Stomach (tissue), 9 donors: ENCODE results near the gene HNRNPUL1. TPM values are rescaled to one million over a fixed set of nuclear protein-coding genes. Genes with fewer than 3 reads are reported as not detected.

Source experiments
- DNase-seq, 2 donors: peaks; one replicate each; pipeline versions ENCODE4 v3.0.0 to v3.0.0-alpha.2; 2013 to 2019
- H3K27ac ChIP-seq, 5 donors: fragments of 200-600 bp in 4 of 5; sonication (generic) in 4 of 5; one replicate each; pipeline ENCODE4 v1.5.1; 2013 to 2019; ENCODE audit warnings: mild to moderate bottlenecking in 1 of 5, moderate library complexity in 1 of 5
- H3K27me3 ChIP-seq, 3 donors: fragments of 200-600 bp; sonication (generic); one replicate each; pipeline ENCODE4 v1.5.1; 2017 to 2019; ENCODE audit warnings: mixed run types in 1 of 3
- H3K36me3 ChIP-seq, 4 donors: fragments of 200-600 bp; sonication (generic); 1 replicate in 3 of 4; 2 replicates in 1 of 4; pipeline ENCODE4 v1.5.1; 2016 to 2019
- H3K4me1 ChIP-seq, 4 donors: fragments of 200-600 bp; sonication (generic); one replicate each; pipeline ENCODE4 v1.5.1; 2016 to 2019
- H3K4me3 ChIP-seq, 4 donors: fragments of 200-600 bp; sonication (generic) in 3 of 4; one replicate each; pipeline ENCODE4 v1.5.1; 2016 to 2019; ENCODE audit warnings: mild to moderate bottlenecking in 1 of 4
- H3K9me3 ChIP-seq, 4 donors: fragments of 200-600 bp; sonication (generic); one replicate each; pipeline ENCODE4 v1.5.1; 2016 to 2019
- CTCF ChIP-seq, 7 experiments: fragments of 450-650 bp in 4 of 7; fragments of 200-600 bp in 3 of 7; sonication (generic) in 3 of 7; IDR thresholded peaks; one replicate each; pipeline ENCODE4 v1.5.1; 2016 to 2019; ENCODE audit warnings: antibody characterized with exemption in 7 of 7, control low read depth in 2 of 7, mild to moderate bottlenecking in 1 of 7
- EP300 ChIP-seq: sonication (generic); formaldehyde crosslinking; IDR thresholded peaks from one replicate; pipeline ENCODE4 v1.6.1; 2017; ENCODE audit warnings: antibody characterized with exemption
- POLR2A ChIP-seq, 4 donors: fragments of 450-650 bp; IDR thresholded peaks; one replicate each; pipeline ENCODE4 v1.6.1; 2016; ENCODE audit warnings: antibody characterized with exemption in 4 of 4, control low read depth in 2 of 4, mild to moderate bottlenecking in 1 of 4, moderate library complexity in 1 of 4
- POLR2AphosphoS5 ChIP-seq, 3 donors: sonication (generic); formaldehyde crosslinking; IDR thresholded peaks; one replicate each; pipeline ENCODE4 v1.6.1; 2016; ENCODE audit warnings: antibody characterized with exemption in 3 of 3
- WGBS, 5 donors: extraction: QIAGEN DNeasy Blood & Tissue Kit in 3 of 5; methylation state at CpG; one replicate each; pipeline versions ENCODE4 v1.1.5 to v1.1.7; 2013 to 2018; 5-methylcytosine and 5-hydroxymethylcytosine counted together
- intact Hi-C: fragments of 100-400 bp; cut with DNase I; formaldehyde crosslinking; loops from one replicate; pipeline ENCODE4 v1.15.1; 2023; ENCODE audit warnings: low total_unique reads
- polyA plus RNA-seq, 3 donors: library from polyadenylated mRNA; stranded (reverse); fragments of 200-250 nt; gene quantifications; one replicate each; pipeline ENCODE4 v1.2.3, GENCODE V29; 2013
- small RNA-seq, 4 donors: library from RNA; depleted of rRNA; stranded (forward); fragments of <200 nt; gene quantifications; one replicate each; pipeline ENCODE3, GENCODE V24; 2016
- total RNA-seq, 5 donors: library from RNA; depleted of rRNA; stranded (reverse); fragments of >200 nt; gene quantifications; one replicate each; pipeline versions ENCODE4 v1.1.0 to v1.2.3, GENCODE V29; 2014 to 2016
- donor health status: healthy with polysubstance abuse.
- donor health status: Bipolar disorder and iron deficiency.
- donor health status: healthy.

Gene HNRNPUL1
- total and polyA plus RNA-seq, 8 donors, result 47.8 to 319 (median 91.8) TPM

GRCh38 chr19:41356984-41357739 lies 93.0 kb downstream of the HNRNPUL1 start:
- H3K27ac ChIP-seq, result peak overlapping the region in 1 of 5 donors; percentile 22

More at GRCh38 chr19:41356984-41357739, 93.0 kb downstream of the HNRNPUL1 start:
- peaks cover 0 to 16% (median 13%) of the 10 kb centered on the region in 3 donors for H3K27me3 ChIP-seq
- TF ChIP-seq POLR2A (IDR thresholded peaks at IDR 0.05) (no peak), CTCF (IDR thresholded peaks at IDR 0.05) (no peak), POLR2AphosphoS5 (IDR thresholded peaks at IDR 0.05) (no peak), EP300 (no peak)
- DNase-seq, result no peak
- H3K9me3 ChIP-seq, result no peaks in the 10 kb centered on the region
- intact Hi-C loops, result no loop called here
- no peaks in the 10 kb centered on the region for H3K36me3 ChIP-seq
- peaks cover 10 to 54% (median 26%) of the 10 kb centered on the region in 4 donors for H3K4me1 ChIP-seq
- no peak overlapping the region for H3K4me3 ChIP-seq
- 82 to 86% (median 86%) methylated on average over 11 of the region's 11 CpGs for WGBS, 5 donors

Small RNAs within 50 kb of the gene (small RNA-seq; reads per million reads assigned to genes)
- 0 reads per million in 4 donors for gene RN7SL34P

Other genes with a start within 250 kb of the HNRNPUL1 start
- not detected for gene CYP2A13, start 175.9 kb upstream of the HNRNPUL1 start, total RNA-seq
- not detected for gene CYP2A13, start 175.9 kb upstream of the HNRNPUL1 start, polyA plus RNA-seq
- gene CYP2F1, start 149.9 kb upstream of the HNRNPUL1 start, total RNA-seq, result not detected
- under 1 TPM in 1 of 3 donors, not detected in 2; 0.30 TPM for gene CYP2F1, start 149.9 kb upstream of the HNRNPUL1 start, polyA plus RNA-seq
- gene CYP2S1, start 71.2 kb upstream of the HNRNPUL1 start, total RNA-seq, result 10 to 100 TPM; 13.4 to 85.3 (median 39.7) TPM
- 10 to 100 TPM in 2 of 3 donors, 1 to 10 TPM in 1; 7.9 to 19.9 (median 15.5) TPM for gene CYP2S1, start 71.2 kb upstream of the HNRNPUL1 start, polyA plus RNA-seq
- 10 to 100 TPM; 14.8 to 48.7 (median 38.9) TPM for gene AXL, start 45.1 kb upstream of the HNRNPUL1 start, total RNA-seq
- 1 to 10 TPM; 6.1 to 8.4 (median 7.0) TPM for gene AXL, start 45.1 kb upstream of the HNRNPUL1 start, polyA plus RNA-seq
- 10 to 100 TPM in 3 of 5 donors, 1 to 10 TPM in 2; 2.2 to 62.6 (median 19.7) TPM for gene CCDC97, start 45.8 kb downstream of the HNRNPUL1 start, total RNA-seq
- gene CCDC97, start 45.8 kb downstream of the HNRNPUL1 start, polyA plus RNA-seq, result 10 to 100 TPM in 2 of 3 donors, 1 to 10 TPM in 1; 9.8 to 13.7 (median 13.0) TPM
- 10 to 100 TPM in 3 of 5 donors, 1 to 10 TPM in 2; 1.3 to 54.3 (median 13.6) TPM for gene TGFB1, start 89.5 kb downstream of the HNRNPUL1 start, total RNA-seq
- 10 to 100 TPM; 10.2 to 15.6 (median 15.4) TPM for gene TGFB1, start 89.5 kb downstream of the HNRNPUL1 start, polyA plus RNA-seq
- gene B9D2, start 99.8 kb downstream of the HNRNPUL1 start, total RNA-seq, result 10 to 100 TPM in 1 of 5 donors, 1 to 10 TPM in 2, under 1 TPM in 1, not detected in 1; 0.58 to 20.3 (median 5.3) TPM
- 10 to 100 TPM in 2 of 3 donors, 1 to 10 TPM in 1; 9.2 to 17.4 (median 10.7) TPM for gene B9D2, start 99.8 kb downstream of the HNRNPUL1 start, polyA plus RNA-seq
- 10 to 100 TPM in 2 of 5 donors, 1 to 10 TPM in 3; 2.3 to 76.3 (median 8.2) TPM for gene TMEM91, start 112.2 kb downstream of the HNRNPUL1 start, total RNA-seq
- gene TMEM91, start 112.2 kb downstream of the HNRNPUL1 start, polyA plus RNA-seq, result 10 to 100 TPM; 14.8 to 33.9 (median 22.4) TPM
- 100 to 1,000 TPM in 1 of 5 donors, 10 to 100 TPM in 3, 1 to 10 TPM in 1; 4.8 to 131 (median 18.7) TPM for gene EXOSC5, start 133.0 kb downstream of the HNRNPUL1 start, total RNA-seq
- 10 to 100 TPM; 21.8 to 48.0 (median 26.0) TPM for gene EXOSC5, start 133.0 kb downstream of the HNRNPUL1 start, polyA plus RNA-seq
- gene BCKDHA, start 133.4 kb downstream of the HNRNPUL1 start, total RNA-seq, result 10 to 100 TPM in 4 of 5 donors, 1 to 10 TPM in 1; 1.8 to 55.4 (median 23.0) TPM
- gene BCKDHA, start 133.4 kb downstream of the HNRNPUL1 start, polyA plus RNA-seq, result 10 to 100 TPM; 48.7 to 80.6 (median 50.9) TPM
- gene B3GNT8, start 163.0 kb downstream of the HNRNPUL1 start, total RNA-seq, result 100 to 1,000 TPM in 1 of 5 donors, 1 to 10 TPM in 1, under 1 TPM in 1, not detected in 2; 0.92 to 158 (median 1.7) TPM
- 1 to 10 TPM; 4.6 to 9.9 (median 6.1) TPM for gene B3GNT8, start 163.0 kb downstream of the HNRNPUL1 start, polyA plus RNA-seq
- gene DMAC2, start 175.5 kb downstream of the HNRNPUL1 start, total RNA-seq, result 10 to 100 TPM in 4 of 5 donors, 1 to 10 TPM in 1; 8.2 to 50.0 (median 36.4) TPM
- gene DMAC2, start 175.5 kb downstream of the HNRNPUL1 start, polyA plus RNA-seq, result 10 to 100 TPM; 44.1 to 50.9 (median 48.1) TPM
- gene ERICH4, start 178.8 kb downstream of the HNRNPUL1 start, total RNA-seq, result not detected
- not detected for gene ERICH4, start 178.8 kb downstream of the HNRNPUL1 start, polyA plus RNA-seq